T-helper 2 cell treated with Interferon-gamma antibody and Interleukin-4, amounts not matched to agents 5 μg/mL and 100 μg/mL, for 36 hours (primary cell): ENCODE results near the gene NES.

ENCODE experiments used
- DNase-seq: peaks from one replicate; pipeline ENCODE4 v3.0.0; 2021; ENCODE audit warnings: low spot score
- H3K27ac Mint-ChIP-seq: one replicate; pipeline ENCODE4 v1.8.0; 2021; ENCODE audit warnings: mild to moderate bottlenecking, mixed read lengths
- H3K27me3 Mint-ChIP-seq: one replicate; pipeline ENCODE4 v1.8.0; 2021; ENCODE audit warnings: low read depth, mixed read lengths
- H3K36me3 Mint-ChIP-seq: one replicate; pipeline ENCODE4 v1.8.0; 2021; ENCODE audit warnings: low read depth, mixed read lengths
- H3K4me1 Mint-ChIP-seq: one replicate; pipeline ENCODE4 v1.8.0; 2021; ENCODE audit warnings: low read depth, mixed read lengths
- H3K4me3 Mint-ChIP-seq: one replicate; pipeline ENCODE4 v1.8.0; 2022; ENCODE audit warnings: mild to moderate bottlenecking, moderate library complexity, mixed read lengths
- H3K9me3 Mint-ChIP-seq: one replicate; pipeline ENCODE4 v1.8.0; 2021; ENCODE audit warnings: mixed read lengths

NES gene

DNA sequence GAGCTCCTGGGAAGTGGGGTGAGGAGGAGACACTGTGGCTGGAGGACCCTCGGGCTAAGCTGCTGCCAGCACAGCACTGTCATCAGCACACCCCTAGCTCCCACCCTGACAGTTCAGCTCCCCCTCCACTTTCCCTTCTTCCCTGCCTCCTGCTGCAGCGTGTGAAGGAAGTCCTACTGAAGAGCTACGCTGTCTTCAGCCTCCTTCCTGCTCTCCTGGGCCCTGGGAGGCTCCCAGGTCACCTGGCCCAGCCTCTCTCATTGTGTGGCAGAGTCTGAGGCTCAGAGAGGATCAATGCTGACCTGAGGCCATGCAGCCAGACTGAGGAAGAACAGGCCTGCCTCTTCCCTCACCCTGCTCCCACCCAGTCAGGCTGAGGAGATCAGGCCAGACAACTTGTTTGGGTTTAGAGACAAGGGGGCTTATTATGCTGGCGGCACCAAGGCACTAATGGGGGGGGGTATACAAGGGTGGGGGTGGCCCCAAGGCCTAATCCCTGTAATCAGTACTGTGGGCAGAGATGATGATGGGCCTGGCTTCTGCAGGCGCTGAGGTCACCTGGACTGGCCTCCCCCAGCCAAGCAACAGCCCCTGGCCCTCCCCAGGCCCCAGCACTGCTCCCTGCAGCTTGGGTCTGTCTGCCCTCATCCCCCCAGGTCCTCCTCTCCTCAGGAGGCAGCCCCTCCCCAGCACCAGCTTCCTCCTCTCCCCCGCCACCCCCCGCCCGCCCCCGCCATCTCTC lies 9.1 kb downstream of the NES start:
- Mint-ChIP-seq H3K9me3 (no peaks in the 10 kb centered on the region), H3K4me3 (no peak overlapping the region), H3K4me1 (peaks cover 2% of the 10 kb centered on the region), H3K36me3 (no peaks in the 10 kb centered on the region), H3K27ac (no peak overlapping the region), H3K27me3 (peaks cover 29% of the 10 kb centered on the region)
- DNase-seq: no peak

- peaks cover 25% of the 10 kb centered on the region for H3K27me3 Mint-ChIP-seq
- no peak overlapping the region for H3K4me3 Mint-ChIP-seq
- no peaks in the 10 kb centered on the region for H3K9me3 Mint-ChIP-seq
- H3K4me1 Mint-ChIP-seq: peaks cover 4% of the 10 kb centered on the region
- no peaks in the 10 kb centered on the region for H3K36me3 Mint-ChIP-seq
- H3K27ac Mint-ChIP-seq: no peak overlapping the region
- no peak for DNase-seq
Observed at GRCh38 chr1:156667610-156667967, 9.6 kb downstream of the NES start.

DNA sequence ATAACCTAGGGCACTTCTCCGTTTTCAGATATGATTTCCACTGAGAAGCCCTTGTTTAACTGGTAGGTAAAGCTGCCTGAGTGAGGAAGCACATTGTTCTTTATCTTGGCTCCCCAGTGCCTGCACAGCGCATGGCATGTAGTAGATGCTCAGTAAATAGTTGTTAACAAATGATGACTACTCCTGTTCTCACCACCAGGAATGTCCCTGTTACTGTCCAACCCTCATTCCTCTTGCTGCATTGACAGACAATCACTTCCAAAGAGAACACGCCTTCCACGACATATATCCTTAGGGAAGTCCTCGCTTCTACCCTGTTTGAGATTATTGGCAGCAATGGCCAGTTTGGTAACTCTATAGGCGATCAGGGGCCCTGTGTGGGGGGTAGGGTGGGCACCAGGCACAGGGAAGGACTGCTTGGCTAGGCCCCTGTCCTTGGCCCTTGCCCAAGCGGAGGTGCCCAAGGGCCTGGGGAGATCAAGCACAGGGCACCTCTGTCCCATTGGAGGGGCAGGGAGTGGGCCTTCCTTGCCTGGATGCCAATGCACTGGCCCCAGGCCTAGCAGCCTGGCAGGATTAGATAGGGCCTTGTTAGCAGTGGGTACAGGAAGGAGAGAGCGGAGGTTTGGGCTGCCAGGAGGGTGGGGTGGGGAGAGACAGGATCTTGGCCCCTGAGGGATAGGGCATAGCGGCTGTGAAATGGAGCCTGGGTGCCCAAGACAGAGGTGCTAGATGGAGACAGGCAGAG lies 10.2 kb downstream of the NES start:
- no peak for DNase-seq
- H3K27me3 Mint-ChIP-seq: peaks cover 20% of the 10 kb centered on the region
- peaks cover 8% of the 10 kb centered on the region for H3K4me1 Mint-ChIP-seq
- peak overlapping the region; percentile 15 for H3K27ac Mint-ChIP-seq
- no peaks in the 10 kb centered on the region for H3K36me3 Mint-ChIP-seq
- H3K9me3 Mint-ChIP-seq: no peaks in the 10 kb centered on the region
- no peak overlapping the region for H3K4me3 Mint-ChIP-seq

DNA sequence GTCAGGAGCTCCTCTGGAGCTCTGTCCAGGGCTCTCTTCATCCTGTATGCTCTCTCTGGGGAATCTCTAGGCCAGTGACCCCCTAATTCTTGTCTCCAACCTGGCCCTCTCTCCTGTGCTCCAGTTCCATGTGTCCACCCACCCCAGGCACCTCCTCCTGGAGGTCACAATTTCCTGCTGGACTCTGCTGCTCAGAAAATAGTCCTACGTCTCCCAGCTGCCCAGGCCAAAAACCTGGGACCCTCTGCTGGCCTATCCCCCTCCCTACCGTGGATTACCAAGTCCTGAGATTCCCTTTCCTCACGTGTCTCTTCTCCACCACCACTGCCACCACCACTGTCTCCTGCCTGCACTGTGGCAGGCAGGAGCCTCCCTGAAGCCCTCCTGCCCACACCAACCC lies 11.7 kb downstream of the NES start:
- H3K4me3 Mint-ChIP-seq: no peak overlapping the region
- no peaks in the 10 kb centered on the region for H3K36me3 Mint-ChIP-seq
- H3K4me1 Mint-ChIP-seq: peaks cover 19% of the 10 kb centered on the region
- no peak for DNase-seq
- H3K9me3 Mint-ChIP-seq: no peaks in the 10 kb centered on the region
- H3K27ac Mint-ChIP-seq: no peak overlapping the region
- H3K27me3 Mint-ChIP-seq: peaks cover 8% of the 10 kb centered on the region

- H3K27me3 Mint-ChIP-seq: peaks cover 8% of the 10 kb centered on the region
- peaks cover 24% of the 10 kb centered on the region for H3K4me1 Mint-ChIP-seq
- no peak overlapping the region for H3K27ac Mint-ChIP-seq
- no peaks in the 10 kb centered on the region for H3K9me3 Mint-ChIP-seq
- no peaks in the 10 kb centered on the region for H3K36me3 Mint-ChIP-seq
- DNase-seq: no peak
- H3K4me3 Mint-ChIP-seq: no peak overlapping the region
Observed at GRCh38 chr1:156664767-156665411, 12.3 kb downstream of the NES start.

GRCh38 chr1:156664046-156664766 lies 13.0 kb downstream of the NES start:
- DNase-seq: no peak
- Mint-ChIP-seq H3K36me3 (no peaks in the 10 kb centered on the region), H3K27me3 (peaks cover 5% of the 10 kb centered on the region), H3K4me3 (no peak overlapping the region), H3K27ac (no peak overlapping the region), H3K9me3 (no peaks in the 10 kb centered on the region), H3K4me1 (peaks cover 30% of the 10 kb centered on the region)

DNA sequence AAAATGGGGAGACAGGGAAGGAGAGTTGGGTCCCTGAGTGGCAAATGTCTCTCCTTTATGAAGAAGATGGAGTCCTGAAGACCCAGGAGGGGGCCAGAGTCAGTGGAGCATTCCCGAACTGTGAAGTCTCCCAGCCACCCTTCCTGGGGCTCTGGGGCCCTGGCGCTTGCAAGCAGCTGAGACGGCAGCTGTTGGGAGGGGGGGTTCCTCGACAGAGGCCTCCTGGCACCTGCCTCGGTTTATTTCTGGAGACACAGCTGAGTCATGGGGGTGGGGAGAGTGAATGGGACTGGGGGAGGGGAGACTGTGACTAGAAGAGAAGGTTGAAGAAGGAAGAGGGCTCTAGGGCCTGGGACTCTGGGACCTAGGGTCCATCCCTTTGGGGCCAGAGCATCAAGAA lies 14.0 kb downstream of the NES start:
- no peaks in the 10 kb centered on the region for H3K9me3 Mint-ChIP-seq
- H3K27ac Mint-ChIP-seq: peak overlapping the region; percentile 55
- H3K4me3 Mint-ChIP-seq: no peak overlapping the region
- no peak for DNase-seq
- H3K4me1 Mint-ChIP-seq: peaks cover 31% of the 10 kb centered on the region
- peaks cover 7% of the 10 kb centered on the region for H3K27me3 Mint-ChIP-seq
- no peaks in the 10 kb centered on the region for H3K36me3 Mint-ChIP-seq

- H3K27ac Mint-ChIP-seq: no peak overlapping the region
- peaks cover 10% of the 10 kb centered on the region for H3K27me3 Mint-ChIP-seq
- no peaks in the 10 kb centered on the region for H3K9me3 Mint-ChIP-seq
- no peak overlapping the region for H3K4me3 Mint-ChIP-seq
- DNase-seq: no peak
- H3K36me3 Mint-ChIP-seq: no peaks in the 10 kb centered on the region
- peaks cover 36% of the 10 kb centered on the region for H3K4me1 Mint-ChIP-seq
Observed at GRCh38 chr1:156662800-156663055, 14.5 kb downstream of the NES start.

DNA sequence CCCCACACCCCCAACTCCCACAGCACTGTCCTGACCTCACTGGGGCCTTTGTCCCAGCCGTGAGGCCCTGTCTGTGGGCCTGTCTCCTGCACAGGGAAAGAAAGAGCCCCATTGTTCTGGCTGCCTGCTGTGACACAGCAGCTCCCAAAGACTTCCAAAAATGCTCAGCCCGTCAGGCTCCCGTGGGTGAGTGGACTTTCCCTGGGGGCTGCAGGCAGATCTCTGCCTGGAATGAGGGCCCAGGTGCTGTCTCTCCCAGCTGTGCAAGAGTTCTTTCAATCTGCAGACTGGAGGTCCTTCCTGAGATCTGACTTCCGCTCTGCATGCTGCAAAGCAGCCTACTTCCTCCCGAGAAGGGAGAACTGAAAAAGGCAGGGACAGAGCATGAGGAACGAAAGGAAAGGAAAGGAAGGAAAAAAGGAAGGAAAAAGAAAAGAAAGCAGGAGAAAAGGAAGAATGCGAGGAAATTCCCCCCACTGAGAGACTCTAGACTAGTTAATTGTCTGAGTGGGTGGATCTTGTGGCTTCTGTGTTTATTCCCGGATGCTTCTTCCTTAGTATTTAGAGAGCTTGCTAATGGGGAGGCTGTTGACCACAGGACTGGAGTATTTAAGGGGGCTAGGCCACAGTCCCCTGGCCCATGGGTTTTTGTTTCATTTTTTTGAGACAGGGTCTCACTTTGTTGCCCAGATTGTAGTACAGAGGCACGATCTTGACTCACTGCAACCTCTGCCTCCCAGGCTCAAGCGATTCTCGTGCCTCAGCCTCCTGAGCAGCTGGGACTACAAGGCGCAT lies 15.0 kb downstream of the NES start:
- DNase-seq: no peak
- H3K27ac Mint-ChIP-seq: no peak overlapping the region
- H3K4me3 Mint-ChIP-seq: peak overlapping the region; percentile 9
- no peaks in the 10 kb centered on the region for H3K9me3 Mint-ChIP-seq
- H3K27me3 Mint-ChIP-seq: peaks cover 14% of the 10 kb centered on the region
- peaks cover 41% of the 10 kb centered on the region for H3K4me1 Mint-ChIP-seq
- no peaks in the 10 kb centered on the region for H3K36me3 Mint-ChIP-seq

- no peak for DNase-seq
- no peaks in the 10 kb centered on the region for H3K9me3 Mint-ChIP-seq
- peak overlapping the region; percentile 90 for H3K27ac Mint-ChIP-seq
- peaks cover 43% of the 10 kb centered on the region for H3K4me1 Mint-ChIP-seq
- H3K27me3 Mint-ChIP-seq: peaks cover 26% of the 10 kb centered on the region
- peak overlapping the region; percentile 91 for H3K4me3 Mint-ChIP-seq
- no peaks in the 10 kb centered on the region for H3K36me3 Mint-ChIP-seq
Observed at GRCh38 chr1:156660752-156661112, 16.5 kb downstream of the NES start.

GRCh38 chr1:156659988-156660751 lies 17.0 kb downstream of the NES start:
- Mint-ChIP-seq H3K4me1 (peaks cover 43% of the 10 kb centered on the region), H3K4me3 (peak overlapping the region; percentile 91), H3K27ac (peak overlapping the region; percentile 90), H3K9me3 (no peaks in the 10 kb centered on the region), H3K27me3 (peaks cover 31% of the 10 kb centered on the region), H3K36me3 (no peaks in the 10 kb centered on the region)
- peak; percentile 92 for DNase-seq

DNA sequence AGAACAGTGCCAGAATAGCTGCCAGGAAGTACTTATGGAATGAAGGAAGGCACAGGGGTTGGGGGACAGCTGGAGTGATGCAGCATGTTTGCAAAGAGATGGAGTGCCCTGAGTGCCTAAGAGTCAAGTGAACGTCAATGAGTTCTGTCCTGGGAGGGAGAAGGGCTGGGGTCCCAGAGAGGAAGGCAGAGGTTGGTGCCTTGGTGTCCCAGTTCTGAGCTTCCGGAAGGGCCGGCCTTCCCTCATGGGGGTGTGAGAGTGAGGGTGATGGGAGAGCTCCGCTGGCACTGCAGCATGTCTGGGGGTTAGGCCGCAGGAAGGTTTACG lies 17.6 kb downstream of the NES start:
- H3K9me3 Mint-ChIP-seq: no peaks in the 10 kb centered on the region
- no peak for DNase-seq
- peaks cover 34% of the 10 kb centered on the region for H3K27me3 Mint-ChIP-seq
- peak overlapping the region; percentile 72 for H3K27ac Mint-ChIP-seq
- H3K4me1 Mint-ChIP-seq: peaks cover 43% of the 10 kb centered on the region
- H3K4me3 Mint-ChIP-seq: peak overlapping the region; percentile 91
- H3K36me3 Mint-ChIP-seq: no peaks in the 10 kb centered on the region

DNA sequence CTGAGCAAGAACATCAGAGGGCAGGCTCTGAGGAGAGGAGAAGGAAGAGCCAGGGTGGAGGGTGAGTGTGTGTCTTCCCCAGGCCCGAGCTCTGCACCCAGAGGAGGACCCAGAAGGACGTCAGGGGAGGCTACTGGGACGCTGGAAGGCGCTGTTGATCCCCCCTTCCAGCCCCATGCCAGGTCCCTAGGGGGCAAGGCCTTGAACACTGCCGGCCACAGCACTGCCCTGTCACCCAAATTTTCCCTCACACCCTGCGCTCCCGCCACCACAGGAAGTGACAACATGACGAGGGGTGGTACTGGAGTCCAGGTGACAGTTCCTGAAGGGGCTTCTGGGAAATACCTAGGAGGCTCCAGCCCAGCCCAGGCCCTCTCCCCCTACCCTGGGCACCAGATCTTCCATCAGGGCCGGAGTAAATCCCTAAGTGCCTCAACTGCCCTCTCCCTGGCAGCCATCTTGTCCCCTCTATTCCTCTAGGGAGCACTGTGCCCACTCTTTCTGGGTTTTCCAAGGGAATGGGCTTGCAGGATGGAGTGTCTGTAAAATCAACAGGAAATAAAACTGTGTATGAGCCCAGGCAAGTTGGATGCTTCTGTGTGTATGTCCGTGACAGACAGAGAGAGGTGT lies 18.1 kb downstream of the NES start:
- Mint-ChIP-seq H3K27me3 (peaks cover 39% of the 10 kb centered on the region), H3K27ac (no peak overlapping the region), H3K4me1 (peaks cover 41% of the 10 kb centered on the region), H3K9me3 (no peaks in the 10 kb centered on the region), H3K4me3 (peak overlapping the region; percentile 91), H3K36me3 (no peaks in the 10 kb centered on the region)
- no peak for DNase-seq
